Globus pallidus (tissue), 1 donor: ENCODE data around the gene P3H1.

ENCODE experiments used
- DNase-seq: peaks from one replicate; pipeline ENCODE4 v3.0.0-alpha.2; 2015; ENCODE audit warnings: low spot score

Gene P3H1

DNA sequence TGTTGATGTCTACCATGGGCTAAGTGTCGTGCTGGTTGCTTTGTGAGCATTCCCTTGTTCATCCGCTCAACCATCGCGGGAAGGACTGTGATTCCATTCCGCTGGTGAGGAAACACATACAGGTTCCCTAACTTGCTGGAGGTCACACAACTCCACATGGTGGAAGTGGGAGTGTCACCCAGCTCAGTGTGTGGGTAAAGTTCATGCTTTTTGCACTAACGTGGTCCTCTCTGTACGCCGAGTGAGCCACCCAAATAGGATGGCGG is 22.7 kb downstream of the P3H1 start:
- no peak for DNase-seq

GRCh38 chr1:42743317-42744147 is 23.3 kb downstream of the P3H1 start:
- no peak for DNase-seq

- no peak for DNase-seq
Measured at GRCh38 chr1:42742617-42743316, 24.1 kb downstream of the P3H1 start.

- no peak for DNase-seq
Measured at GRCh38 chr1:42742141-42742540, 24.7 kb downstream of the P3H1 start.

DNA sequence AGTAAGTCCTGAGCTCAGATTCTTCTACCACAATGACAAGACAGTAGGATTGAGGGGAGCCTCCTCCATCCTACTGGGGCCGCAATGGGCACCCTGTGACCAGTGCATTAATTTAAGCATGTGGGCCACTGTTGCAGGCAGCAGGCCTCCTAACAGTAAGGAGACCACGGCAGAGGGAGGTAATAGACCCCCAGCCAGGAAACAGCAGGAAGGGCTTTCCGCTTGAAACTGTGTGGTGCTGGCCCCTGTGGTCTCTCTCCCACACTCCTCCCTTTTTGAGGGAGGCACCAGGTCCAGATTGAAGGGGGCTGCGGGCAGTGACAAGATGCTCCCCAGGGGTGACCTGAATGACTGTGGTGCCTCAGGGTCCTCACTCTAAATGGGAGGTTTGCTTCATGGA is 25.1 kb downstream of the P3H1 start:
- no peak for DNase-seq

DNA sequence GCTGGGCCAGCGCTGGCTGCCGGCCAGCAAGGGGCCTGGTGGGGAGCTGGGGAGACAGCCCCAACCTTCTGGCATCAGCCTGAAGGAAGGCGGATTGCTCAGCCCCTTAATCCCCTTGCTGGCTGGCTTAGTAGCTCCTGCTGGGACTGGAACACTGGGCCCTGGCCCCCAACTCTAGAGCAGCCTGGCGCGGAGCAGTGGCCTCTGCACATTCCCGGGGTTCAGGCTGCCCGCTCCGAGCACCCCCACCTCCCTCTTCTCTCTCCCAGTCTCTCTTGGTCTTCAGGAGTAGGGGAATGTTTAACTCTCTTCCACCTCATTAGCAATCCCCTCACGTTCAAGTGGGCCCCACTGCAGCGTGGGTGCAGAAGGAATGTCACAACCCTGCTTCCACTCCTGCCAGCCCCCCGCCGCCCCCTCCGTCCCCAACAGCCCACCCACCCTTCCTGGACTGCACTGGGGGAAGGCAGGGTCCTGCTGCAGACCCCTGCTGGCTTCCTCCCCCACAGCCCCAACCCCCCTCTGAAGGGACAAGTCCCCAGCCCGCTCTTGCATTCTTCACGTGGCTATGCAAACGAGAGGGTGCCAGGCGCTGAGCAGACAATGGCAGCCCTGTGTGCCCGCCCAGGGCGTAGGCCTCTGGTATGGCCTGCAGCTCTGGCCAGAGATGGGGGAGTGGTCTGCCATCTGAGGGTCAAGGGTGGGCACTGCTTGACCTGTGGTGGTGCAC is 25.8 kb downstream of the P3H1 start:
- peak; percentile 54 for DNase-seq

DNA sequence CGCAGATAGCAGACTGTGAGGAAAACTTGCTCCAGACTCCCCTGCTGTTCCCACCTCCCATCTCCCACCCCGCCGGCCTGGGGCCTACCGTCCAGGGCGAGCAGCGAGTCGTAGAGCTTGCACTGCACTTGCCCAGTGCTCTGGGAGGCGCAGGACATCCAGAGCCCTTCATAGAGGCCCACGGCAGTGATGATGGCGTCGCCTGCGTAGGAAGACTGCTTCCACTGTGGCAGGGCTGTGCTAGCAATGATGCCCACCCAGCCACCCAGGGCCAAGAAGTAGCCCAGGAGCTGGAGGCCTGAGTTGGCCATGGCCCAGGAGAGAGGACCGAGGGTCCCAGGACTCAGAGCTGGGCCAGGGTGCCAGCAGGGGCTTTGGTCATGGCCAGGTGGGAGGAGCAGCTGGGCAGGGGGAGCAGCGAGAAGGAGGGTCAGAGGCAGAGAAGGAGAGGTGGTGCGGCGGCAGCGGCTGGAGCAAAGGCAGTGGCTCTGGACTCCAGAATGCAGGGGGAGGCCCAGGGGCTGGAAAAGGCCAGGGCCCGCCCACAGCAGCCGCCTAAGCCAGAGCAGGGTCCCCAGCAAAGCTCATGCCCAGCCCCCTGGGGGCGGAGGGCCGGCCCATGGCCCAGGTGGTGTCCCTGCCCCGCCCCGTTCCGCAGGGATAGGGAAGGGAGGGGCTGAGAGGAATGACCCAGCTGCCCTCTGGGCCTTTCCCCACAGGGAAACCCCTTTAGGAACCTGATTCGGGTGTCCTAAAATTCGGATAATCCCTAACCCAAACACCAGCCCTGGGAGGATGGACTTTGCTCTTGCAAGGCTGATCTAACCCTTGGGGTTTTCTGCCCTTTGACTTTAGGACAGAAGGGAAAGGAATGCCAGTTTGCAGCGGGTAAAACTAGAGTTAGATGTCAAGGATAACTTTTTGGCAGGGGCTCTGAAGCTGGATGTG is 26.8 kb downstream of the P3H1 start, which contains the start of gene CLDN19:
CLDN19 (minus strand) TSS at position 484 of the 948 bp plus-strand sequence; CDS start at position 311, 173 bp downstream.
- no peak for DNase-seq

DNA sequence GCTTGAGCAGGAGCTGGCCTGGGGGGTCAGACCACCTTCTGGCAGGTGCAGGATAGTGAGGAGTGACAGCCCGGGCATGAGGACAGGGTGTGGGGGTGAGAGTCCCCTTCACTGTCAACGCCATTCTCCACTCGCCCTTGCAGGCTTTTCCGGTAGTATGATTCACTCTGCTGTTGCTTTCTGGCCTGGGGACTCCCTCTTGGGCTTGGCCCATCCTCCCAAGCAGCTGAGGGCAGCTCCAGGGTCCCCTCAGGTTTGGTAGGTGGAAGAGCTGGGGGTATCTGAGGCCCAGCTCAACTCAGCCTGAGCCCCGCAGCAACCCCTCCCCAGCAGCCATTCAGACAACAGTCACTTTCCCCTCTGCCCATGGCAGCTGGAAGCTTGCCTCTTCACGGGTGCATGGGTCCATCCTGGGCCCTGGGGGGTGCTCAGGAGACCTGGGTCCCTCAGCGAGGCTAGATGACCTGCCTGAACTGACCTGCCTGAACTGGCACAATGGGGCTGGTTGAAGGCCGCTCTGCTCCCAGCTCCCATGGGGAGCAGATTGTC is 28.1 kb downstream of the P3H1 start:
- DNase-seq: no peak

DNA sequence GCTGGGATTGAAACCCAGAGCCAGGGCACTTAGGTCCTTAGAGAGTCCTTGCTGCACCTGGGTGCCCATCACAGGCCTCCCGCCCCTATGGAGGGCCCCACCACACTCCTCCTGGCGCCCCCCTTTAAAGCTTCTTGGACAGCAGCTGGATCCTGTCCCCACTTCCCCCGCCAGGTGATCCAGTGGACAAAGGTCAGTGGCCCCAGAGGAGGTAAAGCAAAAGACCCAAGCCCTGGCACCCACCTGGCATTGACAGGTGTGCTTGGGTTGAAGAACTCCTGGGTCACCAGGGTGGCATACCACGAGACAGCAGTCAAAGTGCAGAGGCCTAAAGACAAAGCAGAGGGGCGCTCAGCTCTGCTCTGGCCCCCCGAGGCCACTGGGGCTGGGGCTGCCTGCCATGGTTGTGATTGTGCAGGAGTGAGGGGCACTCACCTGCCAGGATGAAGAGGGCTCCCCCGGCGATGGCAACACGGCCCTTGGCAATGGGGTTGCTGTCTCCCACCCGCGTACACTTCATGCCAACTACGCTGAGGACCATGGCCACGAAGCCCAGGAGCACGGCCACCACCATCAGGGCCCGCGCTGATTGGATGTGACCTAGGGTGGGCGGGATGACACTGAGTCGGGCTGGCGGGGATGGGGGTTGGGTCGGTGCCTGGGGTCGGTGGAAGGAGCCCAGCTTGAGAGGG is 28.7 kb downstream of the P3H1 start:
- DNase-seq: no peak

DNA sequence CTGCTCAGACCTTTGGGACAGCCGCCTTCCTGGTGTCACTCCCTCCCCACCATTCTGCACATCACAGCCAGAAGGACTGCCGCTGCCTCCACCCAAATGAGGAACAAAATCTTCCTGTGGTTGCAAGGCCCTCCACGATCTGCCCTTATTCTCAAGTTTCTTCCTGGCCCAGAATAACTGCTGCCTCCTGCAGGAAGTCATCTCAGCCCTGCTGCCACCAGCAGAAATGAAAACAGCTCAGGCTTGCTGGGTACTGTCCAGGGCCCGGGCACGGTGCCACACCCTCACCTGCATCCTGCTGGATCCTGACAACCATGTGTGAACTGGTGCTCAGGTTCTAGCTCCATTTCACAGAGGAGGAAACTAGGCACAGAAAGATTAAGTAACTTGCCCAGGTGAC is 29.6 kb downstream of the P3H1 start:
- DNase-seq: peak; percentile 36

- no peak for DNase-seq
Measured at GRCh38 chr1:42736571-42737200, 30.1 kb downstream of the P3H1 start.

- DNase-seq: no peak
Measured at GRCh38 chr1:42736152-42736551, 30.7 kb downstream of the P3H1 start.

- no peak for DNase-seq
Measured at GRCh38 chr1:42735477-42736105, 31.2 kb downstream of the P3H1 start.

GRCh38 chr1:42735056-42735455 is 31.8 kb downstream of the P3H1 start:
- no peak for DNase-seq

DNA sequence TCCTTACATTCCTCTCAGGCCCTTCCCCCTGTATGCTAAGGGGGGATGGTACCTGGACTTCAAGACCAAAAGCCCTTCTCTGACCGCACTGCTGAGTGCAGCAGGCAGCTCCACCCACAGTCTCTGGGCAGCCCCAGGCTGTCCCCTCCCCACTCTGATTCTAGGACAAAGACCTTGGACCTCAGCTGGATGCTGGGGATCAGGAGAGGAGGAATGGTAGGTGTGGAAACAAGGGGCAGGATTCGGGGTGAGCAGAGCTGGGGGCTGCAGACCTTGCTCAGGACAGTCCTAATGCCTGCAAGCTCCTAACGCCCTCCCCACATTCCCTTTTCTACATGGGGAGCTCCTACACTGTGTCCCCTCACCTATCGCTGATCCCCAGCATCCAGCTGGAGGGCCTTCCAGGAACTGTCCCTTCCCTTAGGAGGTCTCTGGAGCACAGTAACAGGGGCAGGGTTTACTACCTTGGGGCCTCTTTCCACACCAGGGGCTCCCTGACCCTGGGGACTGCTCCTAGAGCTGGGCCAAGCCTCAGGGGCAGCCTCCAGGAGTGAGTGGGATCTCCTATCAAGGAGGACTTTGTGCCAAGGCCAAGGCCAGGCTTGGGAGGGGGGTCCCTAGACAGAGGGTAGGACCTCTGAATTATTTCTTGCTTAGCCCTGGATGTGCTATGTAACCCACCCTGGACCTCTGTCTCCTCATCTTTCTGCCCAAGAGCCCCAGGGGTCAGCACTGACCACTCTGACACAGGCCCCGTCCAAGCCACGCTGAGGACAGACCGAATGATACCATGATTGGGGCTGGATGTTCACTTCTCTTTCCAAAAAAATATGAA is 32.4 kb downstream of the P3H1 start:
- DNase-seq: no peak

GRCh38 chr1:42733415-42734200 is 33.2 kb downstream of the P3H1 start:
- DNase-seq: no peak

DNA sequence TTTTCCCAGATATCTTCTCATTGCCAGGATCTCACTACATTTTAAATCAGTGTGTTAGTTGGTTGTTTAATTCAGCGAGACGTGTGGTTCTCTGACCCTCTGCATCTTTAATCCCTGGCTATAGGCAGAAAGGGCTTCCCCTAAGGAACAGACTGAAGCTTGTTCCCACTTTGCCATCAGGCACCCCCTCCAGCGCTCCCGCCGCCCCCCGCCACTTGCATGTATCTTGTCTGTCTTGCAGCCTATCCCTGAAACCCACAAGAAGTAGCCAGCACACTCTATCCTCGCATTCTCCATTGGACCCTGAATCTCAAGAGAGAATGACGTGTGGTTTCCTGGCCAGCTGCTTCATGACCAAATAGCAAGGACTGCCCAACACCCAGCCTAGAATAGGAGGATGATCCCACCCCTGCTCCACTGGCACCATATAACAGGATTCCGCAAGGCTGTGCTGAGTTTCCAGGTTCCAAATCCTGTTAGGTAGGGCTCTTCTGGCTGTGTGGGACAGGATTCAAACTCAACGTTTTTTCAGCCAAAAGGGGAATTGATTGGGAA is 34.6 kb downstream of the P3H1 start:
- no peak for DNase-seq

- no peak for DNase-seq
Measured at GRCh38 chr1:42731585-42731984, 35.2 kb downstream of the P3H1 start.
